ENCODE results near the gene FBXL19.

Gene FBXL19

DNA sequence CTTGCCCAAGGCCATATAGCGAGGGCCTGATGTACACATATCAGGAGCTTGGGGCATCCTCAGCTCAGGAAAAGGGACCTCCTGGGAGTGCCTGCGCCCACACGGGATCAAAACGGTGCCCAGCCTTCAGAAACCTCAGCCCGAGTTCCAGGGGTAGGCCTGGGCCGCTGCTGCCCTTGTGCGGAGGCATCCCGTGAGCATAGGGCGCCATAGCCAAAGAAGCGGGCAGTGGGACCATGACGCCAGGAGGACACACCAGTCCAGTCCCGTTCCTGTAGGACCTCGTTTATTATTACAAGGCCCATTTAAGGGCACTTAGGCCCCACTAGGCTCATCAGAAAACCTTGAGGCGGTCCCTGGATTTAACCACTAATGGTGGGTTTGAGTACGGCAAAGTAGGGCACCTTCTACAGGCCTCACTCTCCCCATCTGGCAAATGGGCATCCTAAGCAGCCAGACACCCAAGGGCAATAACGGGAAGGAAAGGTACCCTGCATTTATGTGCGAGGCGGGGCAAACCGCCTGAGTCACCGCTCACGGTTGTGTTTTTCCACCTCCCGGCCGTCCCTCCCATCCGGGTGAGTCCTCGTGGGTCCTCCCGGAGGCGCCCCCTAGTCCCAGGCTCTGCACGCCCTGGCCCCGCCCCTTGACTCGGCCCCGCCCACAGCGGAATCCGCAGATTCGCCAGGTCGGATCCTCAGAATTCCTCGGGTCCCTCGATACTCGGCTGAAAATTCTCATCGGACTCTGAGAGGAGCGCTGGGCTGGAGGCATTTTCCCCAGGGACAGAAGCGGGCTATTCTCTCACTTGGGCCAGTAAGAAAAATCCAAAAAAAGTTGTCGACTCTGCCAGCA is 33.5 kb downstream of the FBXL19 start:
- 0 out of 2 replicates have a peak, but pooled peaks have one; percentile 9 for TF ChIP-seq CTCF (IDR thresholded peaks at IDR 0.05; ENCODE audit: low read depth, low read length)
- peak overlapping the region; percentile 85 for H3K4me3 ChIP-seq (ENCODE audit: low read depth, low read length)

DNA sequence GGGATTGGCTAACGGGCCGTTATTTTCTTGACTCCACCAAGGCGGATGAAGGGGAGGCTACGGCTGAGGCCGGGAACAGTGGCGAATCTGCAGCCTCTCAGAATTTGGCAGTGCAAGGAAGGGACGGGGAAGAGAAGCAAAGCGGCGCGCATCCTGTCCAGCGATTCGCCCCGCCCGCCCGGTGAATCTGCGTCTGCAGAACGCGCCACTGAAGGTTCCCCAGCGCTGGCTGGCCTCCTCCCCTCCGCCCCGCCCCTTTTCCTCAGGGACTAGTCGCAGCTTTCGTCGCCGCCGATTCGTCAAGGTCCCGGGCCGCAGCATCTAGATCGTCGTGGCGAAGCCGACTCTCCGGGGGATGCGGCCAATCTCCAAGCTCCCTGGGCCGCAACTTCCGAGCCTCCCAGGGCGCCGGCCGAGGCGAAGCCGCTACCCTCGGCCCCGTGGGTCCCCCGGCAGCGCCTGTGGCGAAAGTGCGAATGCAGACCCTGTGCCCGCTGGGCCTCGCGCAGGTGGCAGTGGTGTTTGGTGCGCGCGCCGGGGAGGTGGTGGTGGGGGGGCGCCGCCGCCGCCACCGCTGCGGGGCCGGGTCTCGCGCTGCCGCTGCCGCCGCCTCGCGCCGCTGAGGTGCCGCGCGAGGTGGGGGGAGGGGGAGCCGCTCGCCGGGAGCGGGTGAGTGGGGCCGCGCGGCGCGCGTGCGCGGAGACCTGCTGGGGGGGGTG is 34.2 kb downstream of the FBXL19 start, which contains the start of gene SETD1A:
SETD1A (plus strand) TSS at position 299 of the 719 bp plus-strand sequence. CDS start 978 bp downstream, outside the sequence.
- peak within 1 kb of the TSS; percentile 85 for H3K4me3 ChIP-seq (ENCODE audit: low read depth, low read length)
- no peak for TF ChIP-seq CTCF (IDR thresholded peaks at IDR 0.05; ENCODE audit: low read depth, low read length)

GRCh38 chr16:30958175-30959079 is 35.1 kb downstream of the FBXL19 start:
- H3K4me3 ChIP-seq (ENCODE audit: low read depth, low read length): peak overlapping the region; percentile 85
- no peak for TF ChIP-seq CTCF (IDR thresholded peaks at IDR 0.05; ENCODE audit: low read depth, low read length)

DNA sequence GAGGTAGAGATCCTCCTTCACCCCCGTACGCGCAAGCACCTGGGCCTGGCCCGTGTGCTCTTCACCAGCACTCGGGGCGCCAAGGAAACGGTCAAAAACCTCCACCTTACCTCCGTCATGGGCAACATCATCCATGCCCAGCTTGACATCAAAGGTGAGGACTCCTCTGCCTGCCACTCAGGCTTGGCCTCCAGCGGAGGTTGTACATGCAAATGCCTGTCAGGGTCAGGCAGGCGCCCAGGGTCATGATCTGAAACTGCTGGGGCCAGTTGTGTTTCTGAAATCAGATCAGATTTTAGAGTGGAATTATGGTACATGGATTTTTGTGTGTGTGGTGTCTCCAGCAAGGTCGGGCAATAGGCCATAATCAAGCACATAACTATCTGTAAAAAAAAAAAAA is 38.0 kb downstream of the FBXL19 start:
- TF ChIP-seq CTCF (IDR thresholded peaks at IDR 0.05; ENCODE audit: low read depth, low read length): no peak

GRCh38 chr16:30963925-30964511 is 40.6 kb downstream of the FBXL19 start:
- no peak overlapping the region for H3K4me3 ChIP-seq (ENCODE audit: low read depth, low read length)
- no peak for TF ChIP-seq CTCF (IDR thresholded peaks at IDR 0.05; ENCODE audit: low read depth, low read length)

More for the DNA sequence above, 38.0 kb downstream of the FBXL19 start:
- H3K4me3 ChIP-seq (ENCODE audit: low read depth, low read length): no peak overlapping the region

- no peak for TF ChIP-seq CTCF (IDR thresholded peaks at IDR 0.05; ENCODE audit: low read depth, low read length)
- no peak overlapping the region for H3K4me3 ChIP-seq (ENCODE audit: low read depth, low read length)
Measured at GRCh38 chr16:30964574-30965226, 41.3 kb downstream of the FBXL19 start.

Measured in WI38 (cell line).